ENCODE results near the gene THBD.
A peak's percentile ranks its signal among the peaks of the same experiment; 100 is the strongest.
"Not testable (repeated sequence)": the region's sequence is repeated elsewhere in the genome, so short reads cannot be mapped to it uniquely, and the experiment has no call there.

THBD gene

GRCh38 chr20:23031346-23031745, 18.1 kb downstream of the THBD start:
- no peak for TF ChIP-seq CTCF (IDR thresholded peaks at IDR 0.05; ENCODE audit: low read depth, low read length, missing control alignments)
- no peak overlapping the region for H3K4me3 ChIP-seq (ENCODE audit: low read depth, low read length)
- no peak for DNase-seq (ENCODE audit: low read depth)

- no peak overlapping the region for H3K4me3 ChIP-seq (ENCODE audit: low read depth, low read length)
- no peak for DNase-seq (ENCODE audit: low read depth)
- no peak for TF ChIP-seq CTCF (IDR thresholded peaks at IDR 0.05; ENCODE audit: low read depth, low read length, missing control alignments)
Observed at GRCh38 chr20:23029324-23029723, 20.1 kb downstream of the THBD start.

- H3K4me3 ChIP-seq (ENCODE audit: low read depth, low read length) = no peak overlapping the region
- no peak for DNase-seq (ENCODE audit: low read depth)
- no peak for TF ChIP-seq CTCF (IDR thresholded peaks at IDR 0.05; ENCODE audit: low read depth, low read length, missing control alignments)
Observed at GRCh38 chr20:23028392-23028791, 21.1 kb downstream of the THBD start.

GRCh38 chr20:23027721-23028120, 21.8 kb downstream of the THBD start:
- no peak for DNase-seq (ENCODE audit: low read depth)
- H3K4me3 ChIP-seq (ENCODE audit: low read depth, low read length) = no peak overlapping the region
- TF ChIP-seq CTCF (IDR thresholded peaks at IDR 0.05; ENCODE audit: low read depth, low read length, missing control alignments) = no peak

- not testable (repeated sequence) for H3K4me3 ChIP-seq (ENCODE audit: low read depth, low read length); DNase-seq (ENCODE audit: low read depth)
Observed at GRCh38 chr20:23025503-23025902, 24.0 kb downstream of the THBD start.

- no peak for TF ChIP-seq CTCF (IDR thresholded peaks at IDR 0.05; ENCODE audit: low read depth, low read length, missing control alignments)
- DNase-seq (ENCODE audit: low read depth) = no peak
Observed at GRCh38 chr20:23024701-23025100, 24.8 kb downstream of the THBD start.

GRCh38 chr20:23023621-23024177, 25.8 kb downstream of the THBD start:
- DNase-seq (ENCODE audit: low read depth) = no peak
- H3K4me3 ChIP-seq (ENCODE audit: low read depth, low read length) = no peak overlapping the region
- peak; percentile 27 for TF ChIP-seq CTCF (IDR thresholded peaks at IDR 0.05; ENCODE audit: low read depth, low read length, missing control alignments)

More at GRCh38 chr20:23024701-23025100, 24.8 kb downstream of the THBD start:
- no peak overlapping the region for H3K4me3 ChIP-seq (ENCODE audit: low read depth, low read length)
